Calu3 (cell line): ENCODE measurements around the gene DHRS12. TPM values are rescaled to one million over a fixed set of nuclear protein-coding genes. Genes with fewer than 3 reads are reported as not detected.
A peak's percentile ranks its signal among the peaks of the same experiment; 100 is the strongest.

Experiments
- BruUV-seq: library from RNA; stranded (reverse); fragments of 400-500 nt; replicated peaks from 2 replicates; lab custom pipeline; 2021; lab: Mats Ljungman, UMichigan
- CTCF ChIA-PET: fragments of 300-600 bp; sonication (Branson Sonifier 250); formaldehyde crosslinking; loops from one replicate; lab custom pipeline; 2022; ENCODE audit warnings: antibody characterized with exemption; lab: Charles Lee
- DNase-seq: peaks from one replicate; pipeline ENCODE4 v3.0.0; 2022
- H3K27ac Mint-ChIP-seq: one replicate; pipeline ENCODE4 v1.8.0; 2022; ENCODE audit warnings: mixed read lengths; ENCODE audit not compliant: unreplicated experiment
- H3K27me3 Mint-ChIP-seq: one replicate; pipeline ENCODE4 v1.8.0; 2022; ENCODE audit warnings: mixed read lengths; ENCODE audit not compliant: unreplicated experiment
- H3K36me3 Mint-ChIP-seq: one replicate; pipeline ENCODE4 v1.8.0; 2022; ENCODE audit warnings: mild to moderate bottlenecking, moderate library complexity, mixed read lengths; ENCODE audit not compliant: insufficient read depth, unreplicated experiment
- H3K4me1 Mint-ChIP-seq: one replicate; pipeline ENCODE4 v1.8.0; 2022; ENCODE audit warnings: mild to moderate bottlenecking, low read depth, mixed read lengths; ENCODE audit not compliant: unreplicated experiment
- H3K4me3 Mint-ChIP-seq: one replicate; pipeline ENCODE4 v1.8.0; 2022; ENCODE audit warnings: mild to moderate bottlenecking, low read depth, moderate library complexity, mixed read lengths; ENCODE audit not compliant: unreplicated experiment
- H3K9me3 Mint-ChIP-seq: one replicate; pipeline ENCODE4 v1.8.0; 2022; ENCODE audit warnings: low read depth, mixed read lengths; ENCODE audit not compliant: unreplicated experiment
- intact Hi-C: fragments of 100-400 bp; cut with micrococcal nuclease; formaldehyde crosslinking; loops from one replicate; pipeline ENCODE4 v1.10.0; 2022; ENCODE audit not compliant: unreplicated experiment
- total RNA-seq: library from RNA; stranded (reverse); gene quantifications from 2 replicates; pipeline ENCODE4 v1.2.3, GENCODE V29; 2022
- TF ChIP-seq, protein P1 (sequence below): fragments of 200-600 bp; IDR thresholded peaks from one replicate; pipeline ENCODE4 v1.8.0; 2022; ENCODE audit warnings: antibody characterized with exemption; ENCODE audit not compliant: unreplicated experiment

The DHRS12 gene
- total RNA-seq, 1 experiment from 2014 or later, result 8.1 TPM

DNA sequence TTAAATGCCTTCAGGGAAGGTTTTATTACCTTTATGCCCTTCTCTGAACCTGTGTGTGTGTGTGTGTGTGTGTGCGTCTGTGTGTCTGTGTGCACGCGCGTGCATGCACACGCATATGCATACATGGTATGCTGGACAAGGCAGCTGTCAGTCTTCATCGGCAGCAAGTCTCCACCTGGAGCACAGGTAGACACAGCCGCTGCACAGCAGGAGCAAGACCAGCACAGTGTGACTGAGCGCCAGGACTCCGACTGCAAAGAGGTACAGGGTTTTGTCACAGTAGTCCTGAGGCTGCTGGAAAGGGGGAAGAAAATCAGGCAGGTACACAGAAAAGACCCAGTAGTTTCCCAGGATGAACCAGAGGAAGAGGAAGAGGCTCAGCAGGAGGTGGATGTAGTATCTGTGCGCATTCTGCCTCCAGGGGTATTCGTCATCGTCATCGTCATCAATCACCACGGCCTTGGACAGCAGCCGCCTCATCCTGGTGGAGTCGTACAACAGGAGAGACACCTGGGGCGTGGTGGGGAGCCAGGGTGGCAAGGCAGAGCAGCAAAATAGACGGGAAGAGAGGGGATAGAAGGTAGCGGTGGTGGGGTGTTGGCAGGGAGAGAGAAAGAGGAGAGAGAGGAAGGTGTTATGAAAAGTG is 12.8 kb upstream of the DHRS12 start:
- H3K4me3 Mint-ChIP-seq, result no peak overlapping the region
- no peaks in the 10 kb centered on the region for H3K9me3 Mint-ChIP-seq
- no peaks in the 10 kb centered on the region for H3K4me1 Mint-ChIP-seq
- DNase-seq, result no peak
- CTCF ChIA-PET, result no interaction called here
- peaks cover 57% of the 10 kb centered on the region for H3K27me3 Mint-ChIP-seq
- no peak overlapping the region for H3K27ac Mint-ChIP-seq
- no peaks in the 10 kb centered on the region for H3K36me3 Mint-ChIP-seq
- no TSS peak for BruUV-seq
- TF ChIP-seq, protein P1, sequence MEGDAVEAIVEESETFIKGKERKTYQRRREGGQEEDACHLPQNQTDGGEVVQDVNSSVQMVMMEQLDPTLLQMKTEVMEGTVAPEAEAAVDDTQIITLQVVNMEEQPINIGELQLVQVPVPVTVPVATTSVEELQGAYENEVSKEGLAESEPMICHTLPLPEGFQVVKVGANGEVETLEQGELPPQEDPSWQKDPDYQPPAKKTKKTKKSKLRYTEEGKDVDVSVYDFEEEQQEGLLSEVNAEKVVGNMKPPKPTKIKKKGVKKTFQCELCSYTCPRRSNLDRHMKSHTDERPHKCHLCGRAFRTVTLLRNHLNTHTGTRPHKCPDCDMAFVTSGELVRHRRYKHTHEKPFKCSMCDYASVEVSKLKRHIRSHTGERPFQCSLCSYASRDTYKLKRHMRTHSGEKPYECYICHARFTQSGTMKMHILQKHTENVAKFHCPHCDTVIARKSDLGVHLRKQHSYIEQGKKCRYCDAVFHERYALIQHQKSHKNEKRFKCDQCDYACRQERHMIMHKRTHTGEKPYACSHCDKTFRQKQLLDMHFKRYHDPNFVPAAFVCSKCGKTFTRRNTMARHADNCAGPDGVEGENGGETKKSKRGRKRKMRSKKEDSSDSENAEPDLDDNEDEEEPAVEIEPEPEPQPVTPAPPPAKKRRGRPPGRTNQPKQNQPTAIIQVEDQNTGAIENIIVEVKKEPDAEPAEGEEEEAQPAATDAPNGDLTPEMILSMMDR, result no peak
- intact Hi-C loops, result no loop called here

DNA sequence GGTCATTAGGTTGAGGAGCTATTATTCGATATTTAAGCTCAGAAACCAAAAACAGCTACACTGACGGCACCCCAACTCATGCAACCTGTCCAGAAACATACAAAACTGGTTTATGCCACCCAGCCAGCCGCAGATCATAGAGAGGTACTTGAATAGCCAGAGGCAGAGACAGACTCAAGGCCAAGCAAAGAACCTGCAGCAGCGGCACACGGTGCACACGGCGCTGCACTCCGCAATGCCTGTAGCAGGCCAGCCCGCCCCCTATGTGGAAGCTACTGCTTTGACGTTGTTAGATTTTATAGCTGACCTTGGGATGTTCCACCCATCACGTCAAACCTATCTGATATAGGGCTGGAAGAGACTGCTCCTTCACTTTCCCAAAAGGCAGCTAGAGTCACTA is 11.9 kb upstream of the DHRS12 start:
- TF ChIP-seq, protein P1, result no peak
- no peak overlapping the region for H3K4me3 Mint-ChIP-seq
- intact Hi-C loops, result loop anchor here (1.0 to 2.0 kb wide), 2 partner anchors 311 to 385 kb away; no protein-coding TSS in a partner anchor
- no peaks in the 10 kb centered on the region for H3K9me3 Mint-ChIP-seq
- H3K27me3 Mint-ChIP-seq, result peaks cover 49% of the 10 kb centered on the region
- H3K36me3 Mint-ChIP-seq, result no peaks in the 10 kb centered on the region
- H3K4me1 Mint-ChIP-seq, result no peaks in the 10 kb centered on the region
- CTCF ChIA-PET, result interaction anchor here (1.3 to 2.0 kb wide), 2 partner anchors 312 to 313 kb away, joined by 4 to 6 read pairs; partner anchors contain the start of gene NEK5
- no peak for DNase-seq
- no peak overlapping the region for H3K27ac Mint-ChIP-seq
- BruUV-seq, result no TSS peak

DNA sequence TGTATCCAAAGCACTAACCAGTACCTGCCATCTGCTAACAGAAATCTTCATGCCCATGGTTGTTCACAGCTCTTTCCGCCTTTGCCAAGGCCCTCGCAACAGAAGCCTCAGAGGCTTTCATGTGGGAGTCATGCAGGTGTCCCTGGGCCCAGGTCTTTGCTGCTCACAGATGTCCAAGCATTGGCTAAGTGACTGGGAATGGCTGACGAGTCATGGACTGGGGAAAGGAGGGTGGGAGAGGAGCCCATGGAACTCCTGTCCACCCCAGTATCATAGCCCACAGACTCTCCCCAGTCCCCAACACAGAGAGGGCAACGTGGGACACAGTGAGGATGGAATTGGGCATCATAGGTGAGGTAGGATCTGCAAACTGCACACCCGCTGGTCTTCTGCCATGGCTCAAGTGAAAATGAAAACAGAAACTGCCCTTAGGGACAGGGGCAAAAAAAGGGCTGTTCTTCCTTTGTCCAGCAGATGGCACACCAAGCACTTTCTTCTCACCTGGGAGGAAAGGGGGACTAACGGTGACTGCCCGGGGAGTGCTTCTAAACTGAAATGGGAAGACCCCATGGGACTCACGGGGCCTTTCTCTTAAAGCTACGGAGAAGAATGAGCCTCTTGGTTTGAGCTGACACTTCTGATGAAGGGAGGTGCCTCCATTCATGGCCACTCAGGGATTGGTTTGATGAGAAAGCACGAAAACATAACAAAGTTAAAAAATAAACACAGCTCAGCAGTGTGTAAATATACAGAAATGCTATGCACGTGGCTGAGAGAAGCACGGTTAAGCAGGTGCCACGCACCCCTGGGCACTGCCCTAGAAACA is 11.1 kb upstream of the DHRS12 start:
- TF ChIP-seq, protein P1, result peak; percentile 62
- no peaks in the 10 kb centered on the region for H3K9me3 Mint-ChIP-seq
- H3K36me3 Mint-ChIP-seq, result no peaks in the 10 kb centered on the region
- no peak overlapping the region for H3K27ac Mint-ChIP-seq
- intact Hi-C loops, result loop anchor here (1.0 to 2.0 kb wide), 2 partner anchors 312 to 386 kb away; no protein-coding TSS in a partner anchor
- BruUV-seq, result no TSS peak
- CTCF ChIA-PET, result interaction anchor here (1.3 to 2.0 kb wide), 2 partner anchors 313 to 314 kb away, joined by 4 to 6 read pairs; partner anchors contain the start of gene NEK5
- peak; percentile 66 for DNase-seq
- peak overlapping the region; percentile 55 for H3K4me3 Mint-ChIP-seq
- H3K4me1 Mint-ChIP-seq, result no peaks in the 10 kb centered on the region
- H3K27me3 Mint-ChIP-seq, result peaks cover 41% of the 10 kb centered on the region

DNA sequence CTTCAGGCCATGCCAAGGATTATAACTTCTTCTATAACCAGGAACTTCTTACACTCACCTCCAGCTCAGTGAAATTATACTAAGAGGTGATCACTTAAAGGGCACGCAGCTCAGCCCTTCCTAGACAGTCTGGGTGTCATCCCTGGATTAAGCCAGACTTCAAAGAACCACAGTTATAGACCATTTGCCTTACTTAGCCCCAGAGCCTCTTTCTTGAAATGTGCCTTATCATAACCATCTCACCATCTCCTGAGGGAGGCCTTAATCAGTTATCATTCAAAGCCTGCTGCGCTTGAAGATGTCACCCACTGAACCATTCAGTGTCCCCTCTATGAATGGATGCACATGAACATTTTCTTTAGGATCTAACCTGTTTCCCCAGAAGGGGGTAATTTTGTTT is 10.1 kb upstream of the DHRS12 start:
- Mint-ChIP-seq H3K27me3 (peaks cover 31% of the 10 kb centered on the region), H3K4me3 (no peak overlapping the region), H3K9me3 (no peaks in the 10 kb centered on the region), H3K4me1 (no peaks in the 10 kb centered on the region), H3K27ac (no peak overlapping the region), H3K36me3 (no peaks in the 10 kb centered on the region)
- no TSS peak for BruUV-seq
- DNase-seq, result no peak
- intact Hi-C loops, result loop anchor here (2.0 kb wide), 1 partner anchor 313 kb away; no protein-coding TSS in a partner anchor
- CTCF ChIA-PET, result interaction anchor here (2.0 kb wide), 1 partner anchor 315 kb away, joined by 6 read pairs; the partner anchor contains the start of gene NEK5
- TF ChIP-seq, protein P1, result no peak
